HepG2 (cell line): ENCODE data around the gene GATA1. TPM values are rescaled to one million over a fixed set of nuclear protein-coding genes. Genes with fewer than 3 reads are reported as not detected.

Experiments
- CEBPZ ChIP-seq: IDR thresholded peaks from 2 replicates; pipeline ENCODE4 v1.6.1; 2012; ENCODE audit warnings: low read length, improper control_type of control experiment
- DBP ChIP-seq: sonication (generic); formaldehyde crosslinking; IDR thresholded peaks from 2 replicates; pipeline ENCODE4 v1.4.0; 2020; ENCODE audit warnings: missing genetic modification reagents; ENCODE audit errors: not compliant biosample characterization
- HES4 ChIP-seq: sonication (generic); formaldehyde crosslinking; IDR thresholded peaks from 2 replicates; pipeline ENCODE4 v1.9.0; 2021; ENCODE audit warnings: mild to moderate bottlenecking, missing genetic modification reagents, borderline replicate concordance
- HNRNPH1 ChIP-seq: fragments of 200-400 bp; formaldehyde crosslinking; optimal IDR thresholded peaks from 2 replicates; pipeline ENCODE3; 2017; ENCODE audit warnings: mild to moderate bottlenecking, low read depth, low read length
- ISL2 ChIP-seq: sonication (generic); formaldehyde crosslinking; IDR thresholded peaks from 2 replicates; pipeline ENCODE4 v1.5.0; 2020; ENCODE audit warnings: missing genetic modification reagents
- JDP2 ChIP-seq: sonication (generic); formaldehyde crosslinking; IDR thresholded peaks from 2 replicates; pipeline ENCODE4 v1.8.1; 2022; ENCODE audit warnings: missing genetic modification reagents, borderline replicate concordance
- KDM6A ChIP-seq: IDR thresholded peaks from 2 replicates; pipeline ENCODE4 v1.6.1; 2016; ENCODE audit warnings: low read depth
- KLF16 ChIP-seq, 2 experiments: sonication (generic) in 1 of 2; formaldehyde crosslinking in 1 of 2; IDR thresholded peaks; 2 replicates each; pipeline versions ENCODE4 v1.6.1 to v1.8.0; 2016 to 2023; ENCODE audit warnings: missing genetic modification reagents in 2 of 2, missing compliant biosample characterization in 1 of 2
- KMT2B ChIP-seq: IDR thresholded peaks from 2 replicates; pipeline ENCODE4 v1.6.1; 2016; ENCODE audit warnings: missing genetic modification reagents, missing compliant biosample characterization
- NR2F6 ChIP-seq, 2 experiments: IDR thresholded peaks; 2 replicates each; pipeline ENCODE4 v1.6.1; 2016; ENCODE audit warnings: antibody characterized with exemption in 1 of 2, mild to moderate bottlenecking in 1 of 2
- PHF20 ChIP-seq: sonication (generic); formaldehyde crosslinking; IDR thresholded peaks from 2 replicates; pipeline ENCODE4 v1.5.0; 2020; ENCODE audit warnings: mild to moderate bottlenecking, missing genetic modification reagents
- RFX3 ChIP-seq: IDR thresholded peaks from 2 replicates; pipeline ENCODE4 v1.6.1; 2016; ENCODE audit warnings: missing biosample characterization, missing genetic modification reagents
- SKI ChIP-seq: fragments of 450-650 bp; IDR thresholded peaks from one replicate; pipeline ENCODE4 v1.6.1; 2018; ENCODE audit warnings: mild to moderate bottlenecking; ENCODE audit not compliant: partially characterized antibody
- ZHX1 ChIP-seq: sonication (generic); formaldehyde crosslinking; IDR thresholded peaks from 2 replicates; pipeline ENCODE4 v1.8.1; 2022; ENCODE audit warnings: low read depth, mild to moderate bottlenecking, missing genetic modification reagents
- ZNF282 ChIP-seq: fragments of 450-650 bp; IDR thresholded peaks from 2 replicates; pipeline ENCODE4 v1.6.1; 2018; ENCODE audit not compliant: partially characterized antibody
- ZNF331 ChIP-seq: sonication (generic); formaldehyde crosslinking; IDR thresholded peaks from 2 replicates; pipeline ENCODE4 v1.4.0; 2020; ENCODE audit warnings: missing genetic modification reagents
- ZNF605 ChIP-seq: sonication (generic); formaldehyde crosslinking; IDR thresholded peaks from 2 replicates; pipeline ENCODE4 v1.8.0; 2022; ENCODE audit warnings: mild to moderate bottlenecking, missing genetic modification reagents
- ZNF747 ChIP-seq: sonication (generic); formaldehyde crosslinking; IDR thresholded peaks from 2 replicates; pipeline ENCODE4 v1.8.1; 2023; ENCODE audit warnings: missing genetic modification reagents, mild to moderate bottlenecking, borderline replicate concordance
- ZNF784 ChIP-seq: sonication (generic); formaldehyde crosslinking; IDR thresholded peaks from 2 replicates; pipeline ENCODE4 v1.5.1; 2020; ENCODE audit warnings: missing genetic modification reagents, mild to moderate bottlenecking, borderline replicate concordance
- ZNF788 ChIP-seq: sonication (generic); formaldehyde crosslinking; IDR thresholded peaks from 2 replicates; pipeline ENCODE4 v1.5.0; 2020; ENCODE audit warnings: mild to moderate bottlenecking, missing genetic modification reagents, borderline replicate concordance
- ZSCAN31 ChIP-seq: sonication (generic); formaldehyde crosslinking; IDR thresholded peaks from 2 replicates; pipeline ENCODE4 v1.5.0; 2020; ENCODE audit warnings: low read depth, mild to moderate bottlenecking, missing genetic modification reagents
- ZUFSP ChIP-seq: sonication (generic); formaldehyde crosslinking; IDR thresholded peaks from 2 replicates; pipeline ENCODE4 v1.9.0; 2021; ENCODE audit warnings: missing genetic modification reagents, mild to moderate bottlenecking, borderline replicate concordance
- polyA plus RNA-seq, 8 experiments: library from polyadenylated mRNA; depleted of rRNA in 3 of 8; stranded (reverse) in 7 of 8; unstranded in 1 of 8; fragments of >200 nt; fragmentation: Illumina TruSeq in 4 of 8; extraction: Trizol in 4 of 8; gene quantifications; 2 replicates each; pipeline versions ENCODE4 v1.2.1 to v1.2.3, GENCODE V29; 2011 to 2016; ENCODE audit warnings: low read depth in 4 of 8, missing spikeins in 1 of 8, mixed read lengths in 1 of 8; ENCODE audit not compliant: insufficient read depth in 1 of 8
- total RNA-seq, 5 experiments: library from RNA; depleted of rRNA; stranded (reverse); fragments of >200 nt; fragmentation: Illumina TruSeq; extraction: Trizol; gene quantifications; 2 replicates each; pipeline ENCODE4 v1.2.3, GENCODE V29; 2016; ENCODE audit warnings: low read depth in 1 of 5

The GATA1 gene
- total and polyA plus RNA-seq, 2 of the 13 experiments (the other 11 are each of a cell fraction or from before 2014, with no cell fraction given) = 0.13 TPM; not detected in 1

GRCh38 chrX:48754238-48754637, 32.2 kb upstream of the GATA1 start (continued):
- TF ChIP-seq ZUFSP (CRISPR knock-in tag) (no peak), HNRNPH1 (no peak), CEBPZ (no peak), ZNF784 (CRISPR knock-in tag) (no peak), ZNF282 (no peak), SKI (peak; percentile 19), ZNF331 (CRISPR knock-in tag) (no peak), HES4 (CRISPR knock-in tag) (no peak), KLF16 (CRISPR knock-in tag; IDR thresholded peaks at IDR 0.05) (no peak), ISL2 (CRISPR knock-in tag) (no peak), ZNF747 (CRISPR knock-in tag) (no peak), PHF20 (CRISPR knock-in tag) (no peak), ZNF788 (CRISPR knock-in tag) (no peak), RFX3 (CRISPR knock-in tag) (no peak), DBP (CRISPR knock-in tag) (no peak), JDP2 (no peak), KMT2B (CRISPR knock-in tag) (no peak), ZSCAN31 (CRISPR knock-in tag) (no peak), KDM6A (CRISPR knock-in tag) (no peak), NR2F6 (IDR thresholded peaks at IDR 0.05) (no peak), NR2F6 (CRISPR knock-in tag; IDR thresholded peaks at IDR 0.05) (0 out of 2 replicates have a peak, but pooled peaks have one; percentile 7), ZHX1 (CRISPR knock-in tag) (no peak), ZNF605 (CRISPR knock-in tag) (no peak)
